Measurements from ENCODE around the gene LIX1L. TPM values are rescaled to one million over a fixed set of nuclear protein-coding genes. Genes with fewer than 3 reads are reported as not detected.

Gene LIX1L
- total RNA-seq, 4 donors from 2014 or later = 37.1 to 108 (median 75.4) TPM

- peak; percentile 54 to 76 for DNase-seq
- peak overlapping the region; percentile 92 to 98 (median 92) for H3K27ac ChIP-seq
- in situ Hi-C loops (cut with MboI; ENCODE audit: low sequenced_read_pairs in 4 of 4) = loop anchor here in 1 of 4 donors (5.0 kb wide), 1 partner anchor 95 kb away; no protein-coding TSS in a partner anchor
- H3K4me1 ChIP-seq = peaks cover 25 to 36% of the 10 kb centered on the region in 2 donors
- no peaks in the 10 kb centered on the region for H3K27me3 ChIP-seq
- intact Hi-C loops (cut with DNase I; ENCODE audit: low total_unique reads) = loop anchor here (5.0 kb wide), 1 partner anchor 60 kb away; the partner anchor contains the start of gene PIAS3
- TF ChIP-seq CTCF (IDR thresholded peaks at IDR 0.05 in 4 of 5, conservative IDR thresholded peaks at IDR 0.05 in 1 of 5) (no peak), POLR2A (IDR thresholded peaks at IDR 0.05) (no peak)
- peaks cover 0 to 24% of the 10 kb centered on the region in 2 donors for H3K36me3 ChIP-seq
- H3K4me3 ChIP-seq = peak overlapping the region; percentile 76 to 97 (median 88)
- H3K9me3 ChIP-seq = no peaks in the 10 kb centered on the region
- peak; percentile 53 to 59 for ATAC-seq
Observed at GRCh38 chr1:145917595-145917994, 40.2 kb downstream of the LIX1L start.

- no peak for ATAC-seq
- intact Hi-C loops (cut with DNase I; ENCODE audit: low total_unique reads) = loop anchor here (5.0 kb wide), 1 partner anchor 59 kb away; the partner anchor contains the start of gene PIAS3
- in situ Hi-C loops (cut with MboI; ENCODE audit: low sequenced_read_pairs in 4 of 4) = loop anchor here in 1 of 4 donors (5.0 kb wide), 1 partner anchor 96 kb away; no protein-coding TSS in a partner anchor
- peaks cover 25 to 29% of the 10 kb centered on the region in 2 donors for H3K4me1 ChIP-seq
- H3K36me3 ChIP-seq = peaks cover 0 to 27% of the 10 kb centered on the region in 2 donors
- H3K9me3 ChIP-seq = no peaks in the 10 kb centered on the region
- no peaks in the 10 kb centered on the region for H3K27me3 ChIP-seq
- H3K4me3 ChIP-seq = no peak overlapping the region
- peak overlapping the region; percentile 92 to 98 (median 92) for H3K27ac ChIP-seq
- no peak for TF ChIP-seq POLR2A (IDR thresholded peaks at IDR 0.05)
- no peak for TF ChIP-seq CTCF (IDR thresholded peaks at IDR 0.05 in 4 of 5, conservative IDR thresholded peaks at IDR 0.05 in 1 of 5)
- no peak for DNase-seq
Observed at GRCh38 chr1:145916745-145917144, 41.1 kb downstream of the LIX1L start.

GRCh38 chr1:145912128-145912641, 45.6 kb downstream of the LIX1L start:
- ATAC-seq (no peak), DNase-seq (no peak)
- Histone ChIP-seq H3K9me3 (no peaks in the 10 kb centered on the region), H3K27me3 (no peaks in the 10 kb centered on the region), H3K4me1 (peaks cover 19 to 20% of the 10 kb centered on the region in 2 donors), H3K27ac (peak overlapping the region; percentile 10 to 78 (median 17)), H3K4me3 (no peak overlapping the region), H3K36me3 (peaks cover 0 to 40% of the 10 kb centered on the region in 2 donors)
- no peak for TF ChIP-seq CTCF (IDR thresholded peaks at IDR 0.05 in 4 of 5, conservative IDR thresholded peaks at IDR 0.05 in 1 of 5)
- no peak for TF ChIP-seq POLR2A (IDR thresholded peaks at IDR 0.05)
- intact Hi-C loops (cut with DNase I; ENCODE audit: low total_unique reads) (no loop called here), in situ Hi-C loops (cut with MboI; ENCODE audit: low sequenced_read_pairs in 4 of 4) (no loop called here)

GRCh38 chr1:145908653-145909052, 49.2 kb downstream of the LIX1L start:
- peak overlapping the region in 2 of 4 donors; percentile 13 to 17 for H3K4me3 ChIP-seq
- intact Hi-C loops (cut with DNase I; ENCODE audit: low total_unique reads) (no loop called here), in situ Hi-C loops (cut with MboI; ENCODE audit: low sequenced_read_pairs in 4 of 4) (no loop called here)
- H3K36me3 ChIP-seq = peaks cover 0 to 31% of the 10 kb centered on the region in 2 donors
- no peak for ATAC-seq
- H3K9me3 ChIP-seq = no peaks in the 10 kb centered on the region
- H3K4me1 ChIP-seq = peaks cover 12 to 13% of the 10 kb centered on the region in 2 donors
- H3K27me3 ChIP-seq = no peaks in the 10 kb centered on the region
- DNase-seq = no peak
- no peak for TF ChIP-seq CTCF (IDR thresholded peaks at IDR 0.05 in 4 of 5, conservative IDR thresholded peaks at IDR 0.05 in 1 of 5)
- no peak for TF ChIP-seq POLR2A (IDR thresholded peaks at IDR 0.05)
- peak overlapping the region in 3 of 4 donors; percentile 52 to 59 (median 58) for H3K27ac ChIP-seq
